Measurements from ENCODE around the gene GRIN2C. TPM values are rescaled to one million over a fixed set of nuclear protein-coding genes. Genes with fewer than 3 reads are reported as not detected.

The GRIN2C gene
- total RNA-seq, 1 experiment from 2014 or later, result 5.2 TPM

DNA sequence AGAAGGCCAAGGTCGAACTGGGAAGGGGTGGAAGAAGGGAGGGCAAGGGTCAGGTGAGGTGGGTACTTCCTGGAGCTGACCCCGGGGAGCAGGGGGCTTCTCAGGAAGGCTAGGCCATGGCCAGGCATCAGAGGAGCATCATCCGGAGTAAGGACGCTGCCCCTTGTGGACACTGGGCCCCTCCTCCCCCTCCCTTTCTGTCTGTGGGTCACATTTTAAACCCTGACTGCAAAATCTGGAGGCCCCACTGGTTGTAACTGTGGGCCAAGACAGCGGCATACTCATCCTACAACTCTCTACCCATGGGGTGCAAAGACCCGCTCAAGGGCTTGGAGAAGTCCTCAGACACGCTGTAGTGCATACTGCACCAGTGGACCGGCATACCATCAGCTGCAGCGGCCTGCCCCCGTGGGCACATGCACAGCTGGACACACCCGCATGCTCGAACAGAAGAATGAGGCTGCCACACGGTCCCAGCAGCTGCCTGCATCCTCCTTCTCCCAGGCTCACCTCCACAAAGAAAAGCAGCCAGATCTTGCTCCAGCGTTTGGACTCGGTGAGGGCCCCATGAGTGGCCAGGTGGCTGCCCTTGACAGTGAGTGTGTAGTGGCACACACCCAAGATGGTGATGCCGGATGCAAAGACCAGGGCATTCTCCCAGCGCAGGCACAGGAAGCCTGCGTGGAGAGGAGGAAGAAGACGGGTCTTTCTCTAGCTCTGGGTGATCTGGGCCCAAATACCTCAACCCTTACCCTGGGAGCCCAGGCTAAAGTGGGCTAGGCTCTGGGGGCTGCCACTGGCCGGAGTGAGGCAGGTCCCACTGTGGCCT is 32.5 kb upstream of the GRIN2C start:
- CTCF ChIA-PET, result no interaction called here
- POLR2A ChIA-PET, result no interaction called here
- H3K27ac Mint-ChIP-seq (ENCODE audit: unreplicated experiment), result no peak overlapping the region

DNA sequence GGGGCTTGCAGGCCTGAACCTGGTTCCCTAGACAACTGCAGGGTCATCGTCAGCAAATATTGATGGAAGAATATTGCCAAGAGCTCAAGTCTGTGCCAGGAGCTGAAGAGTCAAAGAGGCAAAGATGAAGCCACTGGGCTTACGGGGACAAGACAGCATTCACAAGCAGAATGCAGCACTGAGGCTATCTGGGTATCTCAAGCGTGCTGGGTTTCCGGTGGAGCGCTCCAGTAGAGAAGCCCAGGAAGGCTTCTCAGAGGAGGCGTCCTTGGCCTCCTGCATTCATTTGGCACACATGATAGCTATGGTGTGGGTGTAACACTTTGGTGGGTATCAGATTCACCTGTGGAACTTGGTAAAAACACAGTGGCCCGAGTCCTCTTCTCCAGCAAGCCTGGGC is 30.9 kb upstream of the GRIN2C start:
- DNase-seq, result no peak
- H3K36me3 ChIP-seq (ENCODE audit: control insufficient read depth, insufficient read depth, low read length), result no peaks in the 10 kb centered on the region
- intact Hi-C loops (cut with micrococcal nuclease; ENCODE audit: unreplicated experiment), result no loop called here
- H3K9me3 Mint-ChIP-seq (ENCODE audit: unreplicated experiment), result no peaks in the 10 kb centered on the region
- H3K27ac Mint-ChIP-seq (ENCODE audit: unreplicated experiment), result no peak overlapping the region
- no peak overlapping the region for H3K4me3 Mint-ChIP-seq (ENCODE audit: unreplicated experiment)
- H3K4me1 ChIP-seq, result peaks cover 5% of the 10 kb centered on the region; the same call in 1 of the 2 replicates
- H3K4me3 ChIP-seq (ENCODE audit: low read depth, low read length), result no peak overlapping the region
- H3K27me3 Mint-ChIP-seq (ENCODE audit: insufficient read depth, unreplicated experiment), result peaks cover 2% of the 10 kb centered on the region
- H3K4me1 Mint-ChIP-seq (ENCODE audit: low read depth, unreplicated experiment), result peaks cover 9% of the 10 kb centered on the region
- CTCF ChIA-PET, result interaction anchor here (0.6 kb wide), 1 partner anchor 16 kb away, joined by 3 read pairs; no protein-coding TSS in a partner anchor
- H3K9me3 ChIP-seq, result no peaks in the 10 kb centered on the region
- TF ChIP-seq, protein P1, sequence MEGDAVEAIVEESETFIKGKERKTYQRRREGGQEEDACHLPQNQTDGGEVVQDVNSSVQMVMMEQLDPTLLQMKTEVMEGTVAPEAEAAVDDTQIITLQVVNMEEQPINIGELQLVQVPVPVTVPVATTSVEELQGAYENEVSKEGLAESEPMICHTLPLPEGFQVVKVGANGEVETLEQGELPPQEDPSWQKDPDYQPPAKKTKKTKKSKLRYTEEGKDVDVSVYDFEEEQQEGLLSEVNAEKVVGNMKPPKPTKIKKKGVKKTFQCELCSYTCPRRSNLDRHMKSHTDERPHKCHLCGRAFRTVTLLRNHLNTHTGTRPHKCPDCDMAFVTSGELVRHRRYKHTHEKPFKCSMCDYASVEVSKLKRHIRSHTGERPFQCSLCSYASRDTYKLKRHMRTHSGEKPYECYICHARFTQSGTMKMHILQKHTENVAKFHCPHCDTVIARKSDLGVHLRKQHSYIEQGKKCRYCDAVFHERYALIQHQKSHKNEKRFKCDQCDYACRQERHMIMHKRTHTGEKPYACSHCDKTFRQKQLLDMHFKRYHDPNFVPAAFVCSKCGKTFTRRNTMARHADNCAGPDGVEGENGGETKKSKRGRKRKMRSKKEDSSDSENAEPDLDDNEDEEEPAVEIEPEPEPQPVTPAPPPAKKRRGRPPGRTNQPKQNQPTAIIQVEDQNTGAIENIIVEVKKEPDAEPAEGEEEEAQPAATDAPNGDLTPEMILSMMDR (IDR thresholded peaks at IDR 0.05; ENCODE audit: insufficient read depth in 1 of 2, low read depth in 1 of 2, low read length in 1 of 2, severe bottlenecking in 1 of 2, unreplicated experiment in 1 of 2), result no peak
- no TSS peak for BruUV-seq (replicated peaks)
- no peaks in the 10 kb centered on the region for H3K27me3 ChIP-seq (replicated peaks; ENCODE audit: control insufficient read depth, insufficient read depth, low read length)
- no peaks in the 10 kb centered on the region for H3K36me3 Mint-ChIP-seq (ENCODE audit: insufficient read depth, unreplicated experiment)
- POLR2A ChIA-PET, result no interaction called here

More for the DNA sequence above, 32.5 kb upstream of the GRIN2C start:
- no peaks in the 10 kb centered on the region for H3K27me3 ChIP-seq (replicated peaks; ENCODE audit: control insufficient read depth, insufficient read depth, low read length)
- Mint-ChIP-seq H3K27me3 (ENCODE audit: insufficient read depth, unreplicated experiment) (peaks cover 7% of the 10 kb centered on the region), H3K9me3 (ENCODE audit: unreplicated experiment) (no peaks in the 10 kb centered on the region), H3K4me3 (ENCODE audit: unreplicated experiment) (no peak overlapping the region), H3K36me3 (ENCODE audit: insufficient read depth, unreplicated experiment) (no peaks in the 10 kb centered on the region), H3K4me1 (ENCODE audit: low read depth, unreplicated experiment) (peaks cover 9% of the 10 kb centered on the region)
- H3K9me3 ChIP-seq, result no peaks in the 10 kb centered on the region
- BruUV-seq (replicated peaks), result no TSS peak
- H3K36me3 ChIP-seq (ENCODE audit: control insufficient read depth, insufficient read depth, low read length), result no peaks in the 10 kb centered on the region
- peaks cover 5% of the 10 kb centered on the region; the same call in 1 of the 2 replicates for H3K4me1 ChIP-seq
- H3K4me3 ChIP-seq (ENCODE audit: low read depth, low read length), result peak overlapping the region; percentile 58; the same call in 1 of the 2 replicates
- intact Hi-C loops (cut with micrococcal nuclease; ENCODE audit: unreplicated experiment), result no loop called here
- TF ChIP-seq, protein P1 (IDR thresholded peaks at IDR 0.05; ENCODE audit: insufficient read depth in 1 of 2, low read depth in 1 of 2, low read length in 1 of 2, severe bottlenecking in 1 of 2, unreplicated experiment in 1 of 2), result peak; percentile 18
- no peak for DNase-seq

DNA sequence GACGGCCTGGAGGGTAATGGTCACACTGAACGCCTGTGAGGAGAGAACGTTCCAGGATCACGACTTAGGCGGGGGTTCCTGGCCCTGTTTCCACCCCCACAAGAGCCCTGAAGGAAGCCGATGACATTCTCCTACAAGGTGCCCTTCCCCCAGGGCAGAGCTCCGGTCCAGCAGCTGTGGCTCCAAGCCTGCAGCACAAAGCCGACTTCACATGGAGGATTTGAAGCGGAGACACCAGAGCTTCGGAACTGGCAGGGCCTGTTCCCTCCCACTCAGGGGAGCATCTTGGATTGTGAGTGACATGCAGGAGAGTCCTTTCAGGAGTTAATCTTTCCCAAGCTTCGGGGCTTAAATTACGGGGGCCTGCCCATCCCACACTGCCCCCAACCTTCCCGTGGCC is 28.8 kb upstream of the GRIN2C start:
- TF ChIP-seq, protein P1 (IDR thresholded peaks at IDR 0.05; ENCODE audit: insufficient read depth in 1 of 2, low read depth in 1 of 2, low read length in 1 of 2, severe bottlenecking in 1 of 2, unreplicated experiment in 1 of 2), result no peak
- no TSS peak for BruUV-seq (replicated peaks)
- ChIA-PET CTCF (no interaction called here), POLR2A (no interaction called here)
- Histone ChIP-seq H3K9me3 (no peaks in the 10 kb centered on the region), H3K36me3 (ENCODE audit: control insufficient read depth, insufficient read depth, low read length) (no peaks in the 10 kb centered on the region), H3K4me3 (ENCODE audit: low read depth, low read length) (no peak overlapping the region), H3K27me3 (replicated peaks; ENCODE audit: control insufficient read depth, insufficient read depth, low read length) (no peaks in the 10 kb centered on the region), H3K4me1 (peaks cover 5% of the 10 kb centered on the region; the same call in 1 of the 2 replicates)
- no peaks in the 10 kb centered on the region for H3K36me3 Mint-ChIP-seq (ENCODE audit: insufficient read depth, unreplicated experiment)
- H3K27ac Mint-ChIP-seq (ENCODE audit: unreplicated experiment), result no peak overlapping the region
- no peaks in the 10 kb centered on the region for H3K9me3 Mint-ChIP-seq (ENCODE audit: unreplicated experiment)
- no peaks in the 10 kb centered on the region for H3K4me1 Mint-ChIP-seq (ENCODE audit: low read depth, unreplicated experiment)
- no peak overlapping the region for H3K4me3 Mint-ChIP-seq (ENCODE audit: unreplicated experiment)
- peaks cover 2% of the 10 kb centered on the region for H3K27me3 Mint-ChIP-seq (ENCODE audit: insufficient read depth, unreplicated experiment)
- no peak for DNase-seq
- intact Hi-C loops (cut with micrococcal nuclease; ENCODE audit: unreplicated experiment), result no loop called here

Data from Caco-2 (cell line).